Stimulated activated memory B cell treated with anti-CD40 and anti-IgM and Interleukin-4, amounts not matched to agents 10 μg/mL and 1 μg/mL and 100 μg/mL, for 72 hours (primary cell): ENCODE results near the gene CAMSAP1.
A peak's percentile ranks its signal among the peaks of the same experiment; 100 is the strongest.
"Not testable (repeated sequence)": the region's sequence is repeated elsewhere in the genome, so short reads cannot be mapped to it uniquely, and the experiment has no call there.

Experiments
- ATAC-seq: fragments of 150-1000 bp; cut with Tn5 transposase; 2 replicates; pipeline ENCODE4 v1.10.0; 2021
- H3K27ac Mint-ChIP-seq: one replicate; pipeline ENCODE4 v1.8.0; 2022; ENCODE audit warnings: mild to moderate bottlenecking, mixed read lengths
- H3K27me3 Mint-ChIP-seq: one replicate; pipeline ENCODE4 v1.8.0; 2022; ENCODE audit warnings: mixed read lengths
- H3K36me3 Mint-ChIP-seq: one replicate; pipeline ENCODE4 v1.8.0; 2022; ENCODE audit warnings: mixed read lengths
- H3K4me1 Mint-ChIP-seq: one replicate; pipeline ENCODE4 v1.8.0; 2022; ENCODE audit warnings: mixed read lengths
- H3K4me3 Mint-ChIP-seq: one replicate; pipeline ENCODE4 v1.8.0; 2022; ENCODE audit warnings: mild to moderate bottlenecking, moderate library complexity, mixed read lengths
- H3K9me3 Mint-ChIP-seq: one replicate; pipeline ENCODE4 v1.8.0; 2022; ENCODE audit warnings: mixed read lengths

Gene CAMSAP1

GRCh38 chr9:135928731-135929655 is 21.6 kb upstream of the CAMSAP1 start:
- Mint-ChIP-seq H3K4me3 (no peak overlapping the region), H3K4me1 (peaks cover 33% of the 10 kb centered on the region), H3K9me3 (no peaks in the 10 kb centered on the region), H3K27me3 (no peaks in the 10 kb centered on the region), H3K27ac (no peak overlapping the region), H3K36me3 (peaks cover 60% of the 10 kb centered on the region)
- ATAC-seq: no peak

DNA sequence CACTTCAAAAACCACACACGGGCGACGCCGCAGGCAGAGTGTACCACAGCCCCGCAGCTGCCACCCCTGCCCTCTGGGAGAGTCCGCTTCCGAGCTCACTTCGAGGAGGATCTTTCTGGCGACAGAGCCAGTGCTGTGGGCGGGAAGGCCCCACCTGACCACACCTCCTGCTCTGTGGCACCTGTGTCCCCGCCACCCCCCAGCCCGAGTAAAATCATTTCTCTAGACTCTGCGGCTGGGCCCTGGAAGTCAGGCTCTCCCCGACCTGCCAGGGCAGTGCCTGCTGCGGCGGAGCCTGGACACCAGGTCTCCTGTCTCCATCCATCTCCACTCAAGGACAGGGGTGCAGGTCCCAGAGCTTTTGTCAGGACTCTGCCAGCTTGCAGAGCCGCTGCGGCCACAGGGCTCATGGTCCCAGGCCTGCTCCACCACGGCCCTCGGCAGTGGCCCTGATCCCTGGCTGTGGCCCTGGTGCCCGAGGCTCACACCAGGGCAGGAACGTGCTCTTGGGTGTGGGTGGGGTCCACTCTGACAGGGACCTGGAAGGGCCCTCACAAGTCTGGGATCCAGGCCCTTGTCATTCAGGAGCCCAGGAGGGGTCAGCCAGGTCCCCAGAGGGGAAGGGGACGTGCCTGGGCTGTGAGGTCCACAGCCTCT is 20.9 kb upstream of the CAMSAP1 start:
- no peak overlapping the region for H3K27ac Mint-ChIP-seq
- no peaks in the 10 kb centered on the region for H3K27me3 Mint-ChIP-seq
- peaks cover 33% of the 10 kb centered on the region for H3K4me1 Mint-ChIP-seq
- H3K9me3 Mint-ChIP-seq: no peaks in the 10 kb centered on the region
- no peak for ATAC-seq
- H3K36me3 Mint-ChIP-seq: peaks cover 52% of the 10 kb centered on the region
- no peak overlapping the region for H3K4me3 Mint-ChIP-seq

DNA sequence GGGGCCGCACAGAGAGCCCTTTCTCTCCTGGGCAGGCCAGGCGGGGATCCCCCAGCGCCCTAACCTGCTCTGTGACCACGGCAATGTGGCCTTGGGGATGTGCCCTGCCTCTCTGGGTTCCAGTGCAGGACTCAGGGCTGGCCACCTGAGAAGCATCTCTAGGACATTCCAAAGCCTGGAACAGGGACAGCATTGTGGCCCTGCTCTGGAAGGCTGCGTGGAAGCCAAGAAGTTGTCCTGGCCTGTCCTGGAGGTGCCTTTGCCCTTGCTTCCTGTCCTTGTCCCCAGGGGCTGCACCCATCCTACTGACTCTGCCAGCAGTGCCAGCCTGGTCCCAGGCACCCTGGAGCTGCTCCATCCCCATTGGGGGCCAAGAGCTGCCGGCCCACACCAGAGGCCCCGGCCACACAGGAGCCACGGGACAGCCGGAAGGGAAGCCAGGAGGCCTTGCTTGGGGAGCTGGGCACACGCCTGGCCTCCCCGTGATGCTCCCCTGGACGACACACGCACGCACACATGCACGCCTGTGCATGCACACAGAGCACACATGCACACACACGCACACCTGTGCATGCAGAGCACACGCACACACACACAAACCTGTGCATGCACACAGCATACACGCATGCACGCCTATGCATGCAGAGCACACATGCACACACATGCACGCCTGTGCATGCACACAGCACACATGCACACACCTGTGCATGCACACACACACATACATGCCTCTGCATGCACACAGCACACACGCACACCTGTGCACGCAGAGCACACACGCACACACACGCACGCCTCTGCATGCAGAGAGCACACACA is 20.1 kb upstream of the CAMSAP1 start:
- ATAC-seq: no peak
- Mint-ChIP-seq H3K9me3 (no peaks in the 10 kb centered on the region), H3K4me3 (no peak overlapping the region), H3K27ac (no peak overlapping the region), H3K27me3 (no peaks in the 10 kb centered on the region), H3K4me1 (peaks cover 33% of the 10 kb centered on the region), H3K36me3 (peaks cover 44% of the 10 kb centered on the region)

DNA sequence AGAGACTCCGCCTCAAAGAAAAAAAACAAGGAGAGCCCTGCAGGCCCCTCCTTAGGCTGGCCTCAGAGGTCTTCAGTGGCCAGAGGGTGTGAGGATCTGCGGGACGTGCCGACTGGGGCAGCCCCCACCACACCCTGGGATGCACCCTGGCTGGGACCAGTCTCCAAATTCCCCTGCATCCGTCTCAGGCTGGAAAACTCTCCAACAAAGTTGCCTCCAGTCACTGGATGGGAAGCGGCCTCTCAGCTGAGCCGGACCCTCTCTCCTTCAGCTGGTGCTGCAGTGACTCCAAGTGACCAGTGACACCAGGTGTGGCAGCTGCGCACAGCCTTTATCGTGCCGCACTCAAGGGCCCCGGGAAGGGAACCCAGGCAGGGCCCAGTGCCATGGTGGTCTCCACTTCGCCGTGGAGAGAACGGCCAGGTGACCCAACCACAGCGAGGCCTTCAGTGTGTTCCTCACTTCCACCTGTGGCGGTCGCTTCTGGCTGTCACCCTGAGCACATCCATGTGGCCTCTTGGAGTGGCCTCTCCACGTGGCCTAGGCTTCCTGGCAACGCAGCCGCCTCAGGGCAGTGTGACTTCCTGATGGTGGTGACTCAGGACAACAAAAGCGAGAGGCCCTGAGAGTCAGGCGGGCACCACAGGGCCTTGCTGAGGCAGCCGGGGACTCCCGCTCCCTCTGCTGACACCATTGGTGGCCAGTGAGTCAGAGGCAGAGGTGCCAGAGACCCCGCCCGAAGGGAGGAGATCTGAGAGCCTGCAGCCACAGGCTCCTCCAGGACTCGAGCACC is 19.3 kb upstream of the CAMSAP1 start:
- peak; percentile 79 for ATAC-seq
- no peaks in the 10 kb centered on the region for H3K27me3 Mint-ChIP-seq
- H3K36me3 Mint-ChIP-seq: peaks cover 37% of the 10 kb centered on the region
- peaks cover 33% of the 10 kb centered on the region for H3K4me1 Mint-ChIP-seq
- no peak overlapping the region for H3K27ac Mint-ChIP-seq
- no peaks in the 10 kb centered on the region for H3K9me3 Mint-ChIP-seq
- H3K4me3 Mint-ChIP-seq: no peak overlapping the region

- Mint-ChIP-seq H3K36me3 (peaks cover 27% of the 10 kb centered on the region), H3K9me3 (no peaks in the 10 kb centered on the region), H3K4me1 (peaks cover 31% of the 10 kb centered on the region), H3K27ac (peak overlapping the region; percentile 76), H3K27me3 (no peaks in the 10 kb centered on the region), H3K4me3 (no peak overlapping the region)
- ATAC-seq: peak; percentile 73
Measured at GRCh38 chr9:135925496-135926133, 18.3 kb upstream of the CAMSAP1 start.

DNA sequence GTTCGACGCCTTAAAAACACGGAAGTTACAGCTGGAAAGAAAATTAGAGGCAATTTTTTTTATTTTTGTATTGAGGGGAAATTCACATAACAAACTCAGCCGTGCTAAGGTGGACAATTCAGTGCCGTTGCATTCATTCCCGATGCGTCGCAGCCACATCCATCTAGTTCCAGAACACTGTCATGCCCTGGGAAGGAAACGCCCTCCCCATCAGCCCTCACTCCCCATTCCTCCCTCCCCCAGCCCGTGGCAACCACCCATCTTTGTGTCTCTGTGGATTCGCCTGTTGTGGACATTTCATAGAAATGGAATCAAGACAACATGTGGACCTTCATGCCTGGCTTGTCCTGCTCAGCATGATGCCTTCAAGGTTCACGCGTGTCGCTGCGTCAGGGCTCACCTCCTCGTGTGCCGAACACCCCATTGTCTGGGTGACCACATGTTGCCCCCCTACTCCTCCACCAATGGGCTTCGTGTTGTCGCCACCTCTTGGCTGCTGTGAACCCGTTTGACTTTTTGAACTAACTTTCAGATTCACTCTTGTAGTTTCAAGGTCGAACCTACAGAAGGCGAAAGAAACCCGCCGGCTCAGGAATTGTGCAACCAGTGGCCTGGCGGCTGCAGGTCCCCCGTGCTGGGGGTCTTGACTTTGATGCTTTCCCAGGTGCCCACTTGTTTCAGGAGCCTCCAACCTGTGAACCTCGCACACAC is 17.4 kb upstream of the CAMSAP1 start:
- peak overlapping the region; percentile 76 for H3K27ac Mint-ChIP-seq
- peaks cover 18% of the 10 kb centered on the region for H3K36me3 Mint-ChIP-seq
- H3K27me3 Mint-ChIP-seq: no peaks in the 10 kb centered on the region
- no peak for ATAC-seq
- H3K4me1 Mint-ChIP-seq: peaks cover 23% of the 10 kb centered on the region
- no peaks in the 10 kb centered on the region for H3K9me3 Mint-ChIP-seq
- no peak overlapping the region for H3K4me3 Mint-ChIP-seq

DNA sequence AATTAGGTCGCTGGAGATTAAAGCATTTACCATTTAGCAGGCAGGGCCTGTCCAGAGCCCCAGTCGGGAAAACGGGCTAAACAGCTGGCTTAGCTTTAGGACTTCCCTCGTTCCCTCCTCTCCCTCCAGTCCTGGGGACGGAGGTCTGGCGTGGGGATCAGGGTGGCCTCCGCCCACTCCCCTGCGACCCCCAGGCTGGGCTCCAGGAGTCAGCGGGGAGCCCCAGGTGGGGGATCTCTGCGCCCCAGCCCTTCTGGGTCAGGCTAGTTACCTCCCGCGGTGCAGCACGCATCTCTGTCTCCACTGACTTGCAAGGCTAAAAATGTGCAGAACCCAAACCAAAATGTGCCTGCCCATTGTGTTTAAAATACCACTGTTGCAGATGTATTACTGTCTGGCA is 16.2 kb upstream of the CAMSAP1 start:
- Mint-ChIP-seq H3K4me3 (no peak overlapping the region), H3K27ac (no peak overlapping the region), H3K4me1 (peaks cover 21% of the 10 kb centered on the region), H3K27me3 (no peaks in the 10 kb centered on the region), H3K36me3 (peaks cover 27% of the 10 kb centered on the region), H3K9me3 (peaks cover 4% of the 10 kb centered on the region)
- no peak for ATAC-seq

DNA sequence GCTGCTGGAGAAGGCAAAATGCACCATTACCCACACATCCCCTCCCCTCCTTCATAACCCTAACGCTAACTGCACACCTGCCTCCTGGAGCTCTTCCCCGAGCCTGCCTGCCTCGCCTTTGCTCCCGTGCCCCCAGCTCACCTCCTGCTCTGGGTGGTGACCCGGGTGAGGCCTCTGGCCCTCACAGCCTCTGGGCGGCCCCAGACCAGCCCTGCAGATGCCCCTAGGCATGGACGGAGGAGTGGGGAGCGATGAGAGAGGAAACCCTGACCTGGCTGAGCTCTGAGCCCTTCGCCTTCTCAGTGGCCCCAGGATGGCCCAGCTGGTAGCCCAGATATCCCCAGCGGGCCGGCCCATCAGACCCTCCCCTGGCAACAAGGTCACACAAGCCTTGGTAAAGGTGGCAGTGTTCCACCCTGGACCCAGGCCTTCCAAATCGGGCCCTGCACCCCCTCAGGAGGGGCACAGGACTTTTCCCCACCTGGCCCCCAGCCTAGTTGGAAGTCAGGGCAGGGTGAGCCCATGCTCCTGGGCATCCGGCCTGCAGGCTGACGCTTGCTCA is 14.5 kb upstream of the CAMSAP1 start:
- peaks cover 35% of the 10 kb centered on the region for H3K36me3 Mint-ChIP-seq
- no peak overlapping the region for H3K27ac Mint-ChIP-seq
- H3K27me3 Mint-ChIP-seq: no peaks in the 10 kb centered on the region
- H3K4me3 Mint-ChIP-seq: no peak overlapping the region
- peaks cover 21% of the 10 kb centered on the region for H3K4me1 Mint-ChIP-seq
- H3K9me3 Mint-ChIP-seq: peaks cover 7% of the 10 kb centered on the region
- no peak for ATAC-seq

- Mint-ChIP-seq H3K27me3 (no peaks in the 10 kb centered on the region), H3K36me3 (peaks cover 42% of the 10 kb centered on the region)
- ATAC-seq: no peak
Measured at GRCh38 chr9:135920973-135921585, 13.7 kb upstream of the CAMSAP1 start.

GRCh38 chr9:135920256-135920930 is 13.0 kb upstream of the CAMSAP1 start:
- no peak overlapping the region for H3K27ac Mint-ChIP-seq
- H3K4me1 Mint-ChIP-seq: peaks cover 17% of the 10 kb centered on the region
- H3K9me3 Mint-ChIP-seq: peaks cover 7% of the 10 kb centered on the region
- H3K4me3 Mint-ChIP-seq: no peak overlapping the region
- ATAC-seq: no peak
- no peaks in the 10 kb centered on the region for H3K27me3 Mint-ChIP-seq
- H3K36me3 Mint-ChIP-seq: peaks cover 49% of the 10 kb centered on the region

More at GRCh38 chr9:135920973-135921585, 13.7 kb upstream of the CAMSAP1 start:
- Mint-ChIP-seq H3K9me3 (peaks cover 7% of the 10 kb centered on the region), H3K4me1 (peaks cover 24% of the 10 kb centered on the region), H3K27ac (no peak overlapping the region), H3K4me3 (no peak overlapping the region)

GRCh38 chr9:135919318-135919890 is 12.1 kb upstream of the CAMSAP1 start:
- Mint-ChIP-seq H3K27ac (no peak overlapping the region), H3K4me1 (peaks cover 11% of the 10 kb centered on the region)

DNA sequence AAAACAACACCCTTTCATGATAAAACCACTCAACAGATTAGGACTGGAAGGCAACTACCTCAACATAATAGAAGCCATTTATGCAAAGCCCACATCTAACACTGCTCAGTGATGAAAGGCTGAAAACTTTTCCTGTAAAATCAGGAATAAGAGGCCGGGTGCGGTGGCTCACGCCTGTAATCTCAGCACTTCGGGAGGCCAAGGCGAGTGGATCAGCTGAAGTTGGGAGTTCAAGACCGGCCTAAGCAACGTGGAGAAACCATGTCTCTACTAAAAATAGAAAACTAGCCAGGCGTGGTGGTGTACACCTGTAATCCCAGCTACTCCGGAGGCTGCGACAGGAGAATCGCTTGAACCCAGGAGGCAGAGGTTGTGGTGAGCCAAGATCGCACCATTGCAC is 8.9 kb upstream of the CAMSAP1 start:
- Mint-ChIP-seq H3K36me3 (peaks cover 74% of the 10 kb centered on the region), H3K9me3 (peaks cover 15% of the 10 kb centered on the region), H3K4me1 (peaks cover 21% of the 10 kb centered on the region)
- ATAC-seq, H3K27ac Mint-ChIP-seq, H3K4me3 Mint-ChIP-seq, H3K27me3 Mint-ChIP-seq: not testable (repeated sequence)

More at GRCh38 chr9:135919318-135919890, 12.1 kb upstream of the CAMSAP1 start:
- H3K27me3 Mint-ChIP-seq: no peaks in the 10 kb centered on the region
- H3K36me3 Mint-ChIP-seq: peaks cover 52% of the 10 kb centered on the region
- no peak overlapping the region for H3K4me3 Mint-ChIP-seq
- ATAC-seq: no peak
- H3K9me3 Mint-ChIP-seq: peaks cover 7% of the 10 kb centered on the region
